HG02678 (cell line): ENCODE data around the gene OR52N5.

Source experiments
- ATAC-seq: cut with Tn5 transposase; IDR thresholded peaks from one replicate; pipeline ENCODE4 v1.9.1; 2021; ENCODE audit warnings: mild to moderate bottlenecking, moderate library complexity; ENCODE audit not compliant: unreplicated experiment

Gene OR52N5

GRCh38 chr11:5783255-5783654, at the start of gene OR52N5:
Gene OR52N5, minus strand, starts transcription at chr11:5783355. Its CDS starts 4,721 bp downstream, at chr11:5778634.
- ATAC-seq = no peak

- ATAC-seq = no peak
Observed at GRCh38 chr11:5831196-5831829, 48.2 kb upstream of the OR52N5 start.

- peak; percentile 65 for ATAC-seq
Observed at GRCh38 chr11:5818245-5818886, 35.2 kb upstream of the OR52N5 start.

GRCh38 chr11:5815534-5815933, 32.4 kb upstream of the OR52N5 start:
- ATAC-seq = no peak

- ATAC-seq = no peak
Observed at GRCh38 chr11:5809905-5810795, 27.0 kb upstream of the OR52N5 start.

- ATAC-seq = peak; percentile 22
Observed at GRCh38 chr11:5809122-5809519, 26.0 kb upstream of the OR52N5 start.

- ATAC-seq = peak; percentile 91
Observed at GRCh38 chr11:5808500-5809121, 25.5 kb upstream of the OR52N5 start, which contains the start of gene OR52N2. Gene OR52N2, plus strand, starts transcription at chr11:5808924. Its CDS starts 11,412 bp downstream, at chr11:5820336.

GRCh38 chr11:5807580-5807979, 24.4 kb upstream of the OR52N5 start:
- peak; percentile 52 for ATAC-seq

- no peak for ATAC-seq
Observed at GRCh38 chr11:5803982-5804381, 20.8 kb upstream of the OR52N5 start.

GRCh38 chr11:5796541-5796940, 13.4 kb upstream of the OR52N5 start:
- no peak for ATAC-seq

GRCh38 chr11:5791165-5791564, 8.0 kb upstream of the OR52N5 start, which contains the start of gene OR52N1:
Gene OR52N1, minus strand, starts transcription at chr11:5791265. Its CDS starts 2,449 bp downstream, at chr11:5788816.
- no peak for ATAC-seq

GRCh38 chr11:5767056-5767455, 16.1 kb downstream of the OR52N5 start:
- ATAC-seq = no peak

GRCh38 chr11:5753943-5754342, 29.2 kb downstream of the OR52N5 start, which contains the start of gene OR52N4:
Gene OR52N4, plus strand, starts transcription at chr11:5754243. Its CDS starts 498 bp downstream, at chr11:5754741.
- no peak for ATAC-seq

GRCh38 chr11:5749836-5750235, 33.3 kb downstream of the OR52N5 start:
- no peak for ATAC-seq

GRCh38 chr11:5746614-5747013, 36.5 kb downstream of the OR52N5 start:
- ATAC-seq = no peak

- ATAC-seq = no peak
Observed at GRCh38 chr11:5738431-5738830, 44.7 kb downstream of the OR52N5 start.

- ATAC-seq = no peak
Observed at GRCh38 chr11:5737670-5738392, 45.3 kb downstream of the OR52N5 start.

- no peak for ATAC-seq
Observed at GRCh38 chr11:5737091-5737490, 46.1 kb downstream of the OR52N5 start.

GRCh38 chr11:5736396-5736795, 46.8 kb downstream of the OR52N5 start, which contains the start of gene OR56B1:
Gene OR56B1, plus strand, starts transcription at chr11:5736448. Its CDS starts 69 bp downstream, at chr11:5736517.
- ATAC-seq = no peak

- ATAC-seq = no peak
Observed at GRCh38 chr11:5727691-5728090, 55.5 kb downstream of the OR52N5 start.
